ENCODE data around the gene TMEM203.

Gene TMEM203

DNA sequence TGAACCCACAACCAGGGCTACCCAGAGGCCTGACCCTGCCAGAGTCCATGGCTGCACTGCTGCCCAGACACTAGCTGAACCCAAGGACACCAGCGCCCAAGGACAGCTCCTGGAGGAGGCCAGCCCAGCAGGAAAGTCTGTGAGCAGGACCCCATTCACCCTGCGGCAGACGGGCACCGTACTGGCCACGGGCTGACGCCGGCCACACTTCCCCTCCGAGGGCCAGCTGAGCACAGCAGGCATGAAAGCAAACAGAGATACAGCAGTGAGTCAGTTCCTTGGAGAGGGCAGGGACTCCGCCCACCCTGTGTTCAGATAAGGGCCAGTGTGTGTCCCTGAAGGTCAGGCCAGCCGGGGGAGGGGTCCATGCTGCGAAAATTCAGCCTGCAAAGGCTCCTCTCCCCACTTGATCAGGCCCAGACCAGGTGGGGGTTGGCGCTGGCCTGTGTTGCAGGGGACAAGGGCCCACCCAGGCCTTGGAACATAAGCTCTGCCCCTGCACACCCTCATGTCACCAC is 13.4 kb upstream of the TMEM203 start:
- Histone ChIP-seq H3K36me3 (ENCODE audit: control insufficient read depth, insufficient read depth, low read length) (peaks cover 10% of the 10 kb centered on the region), H3K4me3 (replicated peaks; ENCODE audit: low read depth, low read length) (no peak overlapping the region), H3K27me3 (replicated peaks; ENCODE audit: control insufficient read depth, insufficient read depth, low read length) (no peaks in the 10 kb centered on the region)
- TF ChIP-seq, protein P1, sequence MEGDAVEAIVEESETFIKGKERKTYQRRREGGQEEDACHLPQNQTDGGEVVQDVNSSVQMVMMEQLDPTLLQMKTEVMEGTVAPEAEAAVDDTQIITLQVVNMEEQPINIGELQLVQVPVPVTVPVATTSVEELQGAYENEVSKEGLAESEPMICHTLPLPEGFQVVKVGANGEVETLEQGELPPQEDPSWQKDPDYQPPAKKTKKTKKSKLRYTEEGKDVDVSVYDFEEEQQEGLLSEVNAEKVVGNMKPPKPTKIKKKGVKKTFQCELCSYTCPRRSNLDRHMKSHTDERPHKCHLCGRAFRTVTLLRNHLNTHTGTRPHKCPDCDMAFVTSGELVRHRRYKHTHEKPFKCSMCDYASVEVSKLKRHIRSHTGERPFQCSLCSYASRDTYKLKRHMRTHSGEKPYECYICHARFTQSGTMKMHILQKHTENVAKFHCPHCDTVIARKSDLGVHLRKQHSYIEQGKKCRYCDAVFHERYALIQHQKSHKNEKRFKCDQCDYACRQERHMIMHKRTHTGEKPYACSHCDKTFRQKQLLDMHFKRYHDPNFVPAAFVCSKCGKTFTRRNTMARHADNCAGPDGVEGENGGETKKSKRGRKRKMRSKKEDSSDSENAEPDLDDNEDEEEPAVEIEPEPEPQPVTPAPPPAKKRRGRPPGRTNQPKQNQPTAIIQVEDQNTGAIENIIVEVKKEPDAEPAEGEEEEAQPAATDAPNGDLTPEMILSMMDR (IDR thresholded peaks at IDR 0.05; ENCODE audit: insufficient read depth, low read length, poor library complexity, severe bottlenecking): no peak
- DNase-seq (ENCODE audit: extremely low read depth, insufficient read length): no peak

DNA sequence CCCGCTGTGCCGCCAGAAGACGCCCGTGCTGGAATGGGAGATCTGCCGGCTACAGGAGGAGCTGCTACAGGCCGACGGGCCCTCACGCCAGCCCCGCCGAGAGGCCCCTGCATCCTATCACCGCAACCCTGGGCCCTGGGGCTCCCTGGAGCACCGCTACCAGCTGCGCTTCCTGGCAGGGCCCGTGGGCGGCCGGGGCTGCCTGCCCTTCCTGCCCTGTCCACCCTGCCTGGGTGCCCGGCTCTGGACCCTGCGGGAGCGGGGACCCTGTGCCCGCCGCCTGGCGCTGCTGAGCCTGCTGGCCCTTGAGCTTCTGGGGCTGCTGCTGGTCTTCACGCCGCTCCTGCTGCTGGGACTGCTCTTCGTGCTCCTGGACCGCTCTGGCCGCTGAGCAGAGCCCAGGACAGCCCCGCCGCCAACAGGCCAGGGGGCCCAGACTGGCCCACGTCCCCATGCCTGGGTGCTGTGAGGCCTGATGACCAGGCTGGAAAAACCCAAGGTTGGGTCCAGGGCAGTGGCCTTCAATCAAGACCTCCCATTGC is 12.8 kb upstream of the TMEM203 start:
- TF ChIP-seq, protein P1 (IDR thresholded peaks at IDR 0.05; ENCODE audit: insufficient read depth, low read length, poor library complexity, severe bottlenecking): no peak
- Histone ChIP-seq H3K4me3 (replicated peaks; ENCODE audit: low read depth, low read length) (no peak overlapping the region), H3K36me3 (ENCODE audit: control insufficient read depth, insufficient read depth, low read length) (peaks cover 10% of the 10 kb centered on the region), H3K27me3 (replicated peaks; ENCODE audit: control insufficient read depth, insufficient read depth, low read length) (no peaks in the 10 kb centered on the region)
- DNase-seq (ENCODE audit: extremely low read depth, insufficient read length): no peak

DNA sequence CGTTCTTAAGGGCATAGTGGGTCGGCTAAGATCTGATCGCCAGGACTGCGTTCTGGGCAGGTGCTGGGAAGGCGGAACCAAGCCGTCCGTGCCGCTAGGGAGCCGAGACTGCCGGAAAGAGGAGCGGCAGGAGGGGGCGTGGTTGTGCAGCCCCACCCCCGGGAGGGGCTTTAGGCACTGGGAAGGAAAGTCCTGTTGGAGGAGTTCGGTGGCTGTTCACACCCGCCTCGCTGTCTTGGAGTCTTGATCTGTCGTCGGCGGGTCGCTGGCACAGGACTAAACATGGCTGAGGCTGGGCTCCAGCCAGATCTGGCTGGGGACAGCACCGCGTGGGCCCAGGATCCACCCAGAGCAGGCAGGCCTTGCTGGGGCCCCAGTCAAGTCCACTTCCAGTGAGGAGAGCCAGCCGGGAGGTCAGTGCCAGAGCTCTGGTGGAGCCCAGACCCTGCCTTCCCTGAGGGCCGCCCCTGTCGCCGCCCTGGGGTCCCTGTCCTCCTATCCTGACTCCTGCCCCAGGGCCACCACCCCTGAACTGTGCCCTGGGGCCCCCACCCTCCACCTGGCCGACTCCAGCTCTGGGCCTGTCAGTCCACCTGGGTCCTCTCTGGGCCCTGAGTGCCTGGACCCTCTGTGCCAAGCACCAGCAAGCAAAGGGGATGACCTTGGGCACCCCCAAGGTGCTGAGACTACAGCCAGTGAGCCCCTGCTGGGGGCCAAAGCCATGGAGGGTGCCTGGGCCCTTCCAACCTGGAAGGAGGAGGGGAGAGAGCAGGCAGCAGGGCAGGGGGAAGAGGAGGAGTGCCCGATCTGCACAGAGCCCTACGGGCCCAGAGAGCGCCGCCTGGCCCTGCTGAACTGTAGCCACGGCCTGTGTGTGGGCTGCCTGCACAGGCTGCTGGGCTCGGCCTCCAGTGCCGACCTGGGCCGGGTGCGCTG is 12.1 kb upstream of the TMEM203 start:
- Histone ChIP-seq H3K27me3 (replicated peaks; ENCODE audit: control insufficient read depth, insufficient read depth, low read length) (no peaks in the 10 kb centered on the region), H3K4me3 (replicated peaks; ENCODE audit: low read depth, low read length) (no peak overlapping the region), H3K36me3 (ENCODE audit: control insufficient read depth, insufficient read depth, low read length) (peaks cover 10% of the 10 kb centered on the region)
- TF ChIP-seq, protein P1 (IDR thresholded peaks at IDR 0.05; ENCODE audit: insufficient read depth, low read length, poor library complexity, severe bottlenecking): no peak
- DNase-seq (ENCODE audit: extremely low read depth, insufficient read length): no peak

DNA sequence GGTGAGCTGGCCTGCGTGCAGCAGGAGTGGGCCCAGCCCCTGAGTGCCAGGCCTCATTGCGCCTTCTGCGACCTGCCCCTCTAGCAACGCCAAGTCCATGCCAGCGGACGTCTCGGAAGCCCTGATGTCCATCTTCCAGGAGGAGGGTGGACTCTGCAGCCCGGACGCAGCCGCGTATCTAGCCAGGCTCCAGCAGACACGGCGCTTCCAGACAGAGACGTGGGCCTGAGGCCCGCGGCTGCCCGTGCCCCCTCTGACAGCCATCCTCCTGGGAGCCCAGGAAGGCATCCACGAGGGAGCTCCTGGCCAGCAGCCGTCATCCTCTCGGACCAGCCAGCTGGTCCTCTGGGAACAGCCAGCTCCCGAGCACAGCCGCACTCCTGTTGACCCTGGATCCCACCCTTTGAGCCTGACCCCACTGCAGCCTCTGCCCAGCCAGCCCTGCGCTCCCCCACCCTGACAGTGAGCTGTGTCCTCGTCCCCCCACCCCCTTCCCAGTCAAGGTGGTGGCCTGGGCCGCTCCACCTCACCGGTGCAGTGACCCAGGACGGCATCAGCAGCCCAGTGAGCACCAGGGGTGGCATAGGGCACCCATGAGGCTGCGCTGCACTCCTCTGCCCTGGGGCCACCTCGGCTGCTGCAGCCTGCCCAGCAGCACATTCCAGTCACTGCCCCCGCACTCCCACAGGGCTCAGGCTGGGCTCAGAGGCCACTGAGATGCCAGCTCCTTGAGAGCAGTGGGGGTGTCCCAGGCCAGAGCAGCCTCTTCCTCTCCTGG is 10.9 kb upstream of the TMEM203 start:
- no peak for DNase-seq (ENCODE audit: extremely low read depth, insufficient read length)
- Histone ChIP-seq H3K4me3 (replicated peaks; ENCODE audit: low read depth, low read length) (no peak overlapping the region), H3K27me3 (replicated peaks; ENCODE audit: control insufficient read depth, insufficient read depth, low read length) (no peaks in the 10 kb centered on the region), H3K36me3 (ENCODE audit: control insufficient read depth, insufficient read depth, low read length) (peaks cover 10% of the 10 kb centered on the region)
- TF ChIP-seq, protein P1 (IDR thresholded peaks at IDR 0.05; ENCODE audit: insufficient read depth, low read length, poor library complexity, severe bottlenecking): no peak

DNA sequence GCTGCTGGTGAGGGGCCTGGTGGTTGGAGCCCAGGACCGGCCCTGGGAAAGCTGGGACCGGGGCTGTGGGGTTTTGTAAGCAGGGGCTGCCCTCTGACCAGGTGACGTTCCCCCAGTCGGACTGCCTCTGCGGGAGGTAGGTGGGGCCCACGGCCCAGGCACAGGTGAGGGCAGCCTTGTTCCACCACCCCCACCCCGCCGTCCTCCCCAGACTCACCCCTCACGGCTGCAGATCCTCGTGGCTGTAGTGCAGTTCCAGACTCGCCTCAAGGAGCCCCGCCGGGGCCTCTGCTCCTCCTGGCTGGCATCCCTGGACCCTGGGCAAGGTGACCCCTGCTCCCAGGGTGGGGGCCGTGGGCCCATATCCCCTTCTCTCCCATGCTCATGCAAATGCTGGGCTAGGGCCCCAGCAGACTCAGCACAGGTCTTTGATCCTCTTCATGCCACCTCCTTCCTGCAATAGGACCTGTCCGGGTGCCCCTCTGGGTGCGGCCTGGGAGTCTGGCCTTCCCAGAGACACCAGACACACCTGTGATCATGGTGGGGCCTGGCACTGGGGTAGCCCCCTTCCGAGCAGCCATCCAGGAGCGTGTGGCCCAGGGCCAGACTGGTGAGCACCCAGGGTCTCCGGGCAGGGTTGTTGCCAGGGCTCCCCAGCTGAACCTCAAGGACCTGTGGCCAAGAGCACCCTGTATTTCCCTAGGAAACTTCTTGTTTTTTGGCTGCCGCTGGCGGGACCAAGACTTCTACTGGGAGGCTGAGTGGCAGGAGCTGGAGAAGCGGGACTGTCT is 9.9 kb upstream of the TMEM203 start:
- no peaks in the 10 kb centered on the region for H3K27me3 ChIP-seq (replicated peaks; ENCODE audit: control insufficient read depth, insufficient read depth, low read length)
- no peak for DNase-seq (ENCODE audit: extremely low read depth, insufficient read length)
- H3K4me3 ChIP-seq (replicated peaks; ENCODE audit: low read depth, low read length): no peak overlapping the region
- peaks cover 10% of the 10 kb centered on the region for H3K36me3 ChIP-seq (ENCODE audit: control insufficient read depth, insufficient read depth, low read length)
- TF ChIP-seq, protein P1 (IDR thresholded peaks at IDR 0.05; ENCODE audit: insufficient read depth, low read length, poor library complexity, severe bottlenecking): no peak
